Common myeloid progenitor, CD34-positive (primary cell): Measurements from ENCODE around the gene DOCK3.
"Not testable (repeated sequence)": the region's sequence is repeated elsewhere in the genome, so short reads cannot be mapped to it uniquely, and the experiment has no call there.

Source experiments
- CTCF ChIA-PET: fragments of 350-600 bp; sonication (Branson Sonifier 250); formaldehyde crosslinking; loops from one replicate; lab custom pipeline; 2021; ENCODE audit warnings: antibody characterized with exemption; lab: Charles Lee
- POLR2A ChIA-PET: fragments of 350-600 bp; sonication (Branson Sonifier 250); formaldehyde crosslinking; loops from one replicate; lab custom pipeline; 2021; ENCODE audit warnings: antibody characterized with exemption; lab: Charles Lee
- DNase-seq, 3 donors: peaks; one replicate each; pipeline versions ENCODE4 v3.0.0 to v3.0.0-alpha.2; 2013
- H3K27ac ChIP-seq, 2 experiments: 1 replicate in 1 of 2; 2 replicates in 1 of 2; pipeline ENCODE4 v1.7.0; 2013; ENCODE audit warnings: inconsistent platforms in 2 of 2, low read length in 2 of 2, mild to moderate bottlenecking in 2 of 2, low read depth in 1 of 2, moderate library complexity in 1 of 2; ENCODE audit not compliant: severe bottlenecking in 2 of 2, insufficient read depth in 1 of 2, poor library complexity in 1 of 2
- H3K27me3 ChIP-seq, 5 experiments: replicated peaks in 2 of 5; 1 replicate in 3 of 5; 2 replicates in 2 of 5; pipeline versions ENCODE4 v1.6.1 to v1.7.0; 2013; ENCODE audit warnings: low read length in 4 of 5, mild to moderate bottlenecking in 2 of 5, moderate library complexity in 2 of 5, inconsistent platforms in 1 of 5; ENCODE audit not compliant: insufficient read depth in 5 of 5, control insufficient read depth in 4 of 5
- H3K36me3 ChIP-seq, 4 experiments: 1 replicate in 2 of 4; 2 replicates in 2 of 4; pipeline versions ENCODE4 v1.6.1 to v1.7.0; 2013; ENCODE audit warnings: low read length in 3 of 4, control low read depth in 1 of 4, mild to moderate bottlenecking in 1 of 4; ENCODE audit not compliant: control insufficient read depth in 4 of 4, insufficient read depth in 4 of 4
- H3K4me1 ChIP-seq, 4 experiments: 1 replicate in 3 of 4; 2 replicates in 1 of 4; pipeline versions ENCODE4 v1.6.1 to v1.7.1; 2013; ENCODE audit warnings: low read length in 3 of 4, mild to moderate bottlenecking in 3 of 4, control low read depth in 1 of 4, inconsistent platforms in 1 of 4, moderate library complexity in 1 of 4; ENCODE audit not compliant: control insufficient read depth in 4 of 4, insufficient read depth in 4 of 4; ENCODE audit errors: control extremely low read depth in 1 of 4
- H3K4me3 ChIP-seq, 7 experiments: 1 replicate in 4 of 7; 2 replicates in 3 of 7; pipeline versions ENCODE4 v1.5.1 to v1.7.0; 2013; ENCODE audit warnings: mild to moderate bottlenecking in 7 of 7, low read length in 6 of 7, moderate library complexity in 6 of 7, inconsistent platforms in 2 of 7, low read depth in 2 of 7, control low read depth in 1 of 7; ENCODE audit not compliant: insufficient read depth in 4 of 7, control insufficient read depth in 1 of 7; ENCODE audit errors: extremely low read depth in 1 of 7
- H3K9me3 ChIP-seq, 5 experiments: 1 replicate in 4 of 5; 2 replicates in 1 of 5; pipeline versions ENCODE4 v1.6.1 to v1.7.1; 2013; ENCODE audit warnings: low read length in 4 of 5, mild to moderate bottlenecking in 2 of 5, inconsistent platforms in 1 of 5, low read depth in 1 of 5, moderate library complexity in 1 of 5; ENCODE audit not compliant: control insufficient read depth in 4 of 5, insufficient read depth in 2 of 5; ENCODE audit errors: control extremely low read depth in 1 of 5
- WGBS: methylation state at CpG from one replicate; pipeline ENCODE4 v1.1.5; 2013; ENCODE audit not compliant: insufficient coverage; 5-methylcytosine and 5-hydroxymethylcytosine counted together

The DOCK3 gene

GRCh38 chr3:51190827-51191226, 516.1 kb downstream of the DOCK3 start:
- 86% methylated on average over 2 of the region's 3 CpGs for WGBS
- Histone ChIP-seq H3K27ac (no peak overlapping the region), H3K9me3 (peaks cover 0 to 18% (median under 1%) of the 10 kb centered on the region in 5 experiments), H3K27me3 (no peaks in the 10 kb centered on the region), H3K36me3 (no peaks in the 10 kb centered on the region), H3K4me3 (no peak overlapping the region), H3K4me1 (no peaks in the 10 kb centered on the region)
- CTCF ChIA-PET: no interaction called here
- DNase-seq: no peak
- POLR2A ChIA-PET: no interaction called here

- no peak overlapping the region for H3K4me3 ChIP-seq
- no peaks in the 10 kb centered on the region for H3K4me1 ChIP-seq
- ChIA-PET CTCF (no interaction called here), POLR2A (no interaction called here)
- no peak overlapping the region for H3K27ac ChIP-seq
- no peaks in the 10 kb centered on the region for H3K27me3 ChIP-seq
- DNase-seq: no peak
- no peaks in the 10 kb centered on the region for H3K36me3 ChIP-seq
- H3K9me3 ChIP-seq: peaks cover 0 to 23% (median 1%) of the 10 kb centered on the region in 5 experiments
Measured at GRCh38 chr3:51191768-51192167, 517.0 kb downstream of the DOCK3 start.

- Histone ChIP-seq H3K27me3 (no peaks in the 10 kb centered on the region), H3K4me1 (no peaks in the 10 kb centered on the region), H3K27ac (no peak overlapping the region), H3K9me3 (peaks cover 1 to 18% (median 7%) of the 10 kb centered on the region in 5 experiments), H3K4me3 (no peak overlapping the region), H3K36me3 (no peaks in the 10 kb centered on the region)
- CTCF ChIA-PET: no interaction called here
- WGBS: 100% methylated on average over 3 of the region's 3 CpGs
- POLR2A ChIA-PET: no interaction called here
- no peak for DNase-seq
Measured at GRCh38 chr3:51198477-51198876, 523.8 kb downstream of the DOCK3 start.

GRCh38 chr3:51199296-51199695, 524.6 kb downstream of the DOCK3 start:
- H3K4me3 ChIP-seq, H3K36me3 ChIP-seq, H3K27ac ChIP-seq, H3K27me3 ChIP-seq, CTCF ChIA-PET, POLR2A ChIA-PET, DNase-seq, H3K4me1 ChIP-seq: not testable (repeated sequence)
- 100% methylated on average over 2 of the region's 13 CpGs for WGBS
- peaks cover 1 to 18% (median 7%) of the 10 kb centered on the region in 5 experiments for H3K9me3 ChIP-seq

GRCh38 chr3:51216291-51216690, 541.6 kb downstream of the DOCK3 start:
- H3K9me3 ChIP-seq: no peaks in the 10 kb centered on the region
- POLR2A ChIA-PET: interaction anchor here (1.2 kb wide), 1 partner anchor 30 kb away, joined by 4 read pairs; no protein-coding TSS in a partner anchor
- peaks cover 0 to 3% (median 0%) of the 10 kb centered on the region in 4 experiments for H3K36me3 ChIP-seq
- no peak overlapping the region for H3K27ac ChIP-seq
- WGBS: 100% methylated on average over 1 of the region's 2 CpGs
- H3K4me3 ChIP-seq: no peak overlapping the region
- H3K4me1 ChIP-seq: peaks cover 0 to 13% (median 7%) of the 10 kb centered on the region in 4 experiments
- no peaks in the 10 kb centered on the region for H3K27me3 ChIP-seq
- CTCF ChIA-PET: interaction anchor here (1.0 to 1.1 kb wide), 2 partner anchors 9 to 156 kb away, joined by 3 read pairs; no protein-coding TSS in a partner anchor
- no peak for DNase-seq

- 100% methylated on average over 1 of the region's 2 CpGs for WGBS
- CTCF ChIA-PET: interaction anchor here (0.6 to 1.0 kb wide), 2 partner anchors 8 kb away, joined by 3 read pairs; no protein-coding TSS in a partner anchor
Measured at GRCh38 chr3:51221959-51222358, 547.2 kb downstream of the DOCK3 start.

GRCh38 chr3:51224283-51224682, 549.6 kb downstream of the DOCK3 start:
- DNase-seq: no peak
- WGBS: no CpG with 5 or more reads among the region's 1 CpG
- H3K27ac ChIP-seq: no peak overlapping the region
- H3K36me3 ChIP-seq: no peaks in the 10 kb centered on the region
- H3K9me3 ChIP-seq: no peaks in the 10 kb centered on the region
- no peak overlapping the region for H3K4me3 ChIP-seq
- POLR2A ChIA-PET: no interaction called here
- H3K27me3 ChIP-seq: peaks cover 0 to 2% (median 0%) of the 10 kb centered on the region in 5 experiments
- CTCF ChIA-PET: no interaction called here
- H3K4me1 ChIP-seq: no peaks in the 10 kb centered on the region

More at GRCh38 chr3:51221959-51222358, 547.2 kb downstream of the DOCK3 start:
- H3K27me3 ChIP-seq: peaks cover 0 to 2% (median 0%) of the 10 kb centered on the region in 5 experiments
- no peak overlapping the region for H3K4me3 ChIP-seq
- no peak for DNase-seq
- POLR2A ChIA-PET: no interaction called here
- H3K4me1 ChIP-seq: peaks cover 0 to 4% (median 2%) of the 10 kb centered on the region in 4 experiments
- H3K27ac ChIP-seq: no peak overlapping the region
- no peaks in the 10 kb centered on the region for H3K36me3 ChIP-seq
- no peaks in the 10 kb centered on the region for H3K9me3 ChIP-seq
